ENCODE measurements around the gene CMTM4. TPM values are rescaled to one million over a fixed set of nuclear protein-coding genes. Genes with fewer than 3 reads are reported as not detected.

The CMTM4 gene
- total and polyA plus RNA-seq, 2 of the 4 experiments (the other 2 are of a cell fraction): 9.0 to 14.5 TPM

DNA sequence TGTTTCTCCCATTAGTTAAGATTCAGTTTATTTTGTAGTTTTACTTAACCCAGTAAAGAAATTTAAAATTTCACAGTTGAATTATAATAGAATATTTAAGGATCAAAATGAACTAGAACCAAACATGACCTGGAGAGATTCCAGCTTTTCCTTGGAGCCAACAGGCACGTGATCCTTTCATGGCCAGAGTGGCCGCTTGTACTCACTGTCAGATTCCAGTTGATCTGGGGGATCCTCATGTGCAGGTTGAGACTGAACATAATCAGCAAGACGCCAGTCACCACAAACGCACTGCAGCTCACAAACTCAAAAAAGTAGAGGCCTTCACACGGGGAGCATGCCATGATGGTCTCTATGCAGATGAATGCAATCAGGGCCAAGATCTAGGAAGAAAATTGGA, 60.3 kb downstream of the CMTM4 start (continued):
- TF ChIP-seq, protein P1, sequence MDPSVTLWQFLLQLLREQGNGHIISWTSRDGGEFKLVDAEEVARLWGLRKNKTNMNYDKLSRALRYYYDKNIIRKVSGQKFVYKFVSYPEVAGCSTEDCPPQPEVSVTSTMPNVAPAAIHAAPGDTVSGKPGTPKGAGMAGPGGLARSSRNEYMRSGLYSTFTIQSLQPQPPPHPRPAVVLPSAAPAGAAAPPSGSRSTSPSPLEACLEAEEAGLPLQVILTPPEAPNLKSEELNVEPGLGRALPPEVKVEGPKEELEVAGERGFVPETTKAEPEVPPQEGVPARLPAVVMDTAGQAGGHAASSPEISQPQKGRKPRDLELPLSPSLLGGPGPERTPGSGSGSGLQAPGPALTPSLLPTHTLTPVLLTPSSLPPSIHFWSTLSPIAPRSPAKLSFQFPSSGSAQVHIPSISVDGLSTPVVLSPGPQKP (IDR thresholded peaks at IDR 0.05; ENCODE audit: borderline replicate concordance, low read depth, low read length): no peak
- TF ChIP-seq MAFK (IDR thresholded peaks at IDR 0.05; ENCODE audit: low read depth, low read length): no peak

DNA sequence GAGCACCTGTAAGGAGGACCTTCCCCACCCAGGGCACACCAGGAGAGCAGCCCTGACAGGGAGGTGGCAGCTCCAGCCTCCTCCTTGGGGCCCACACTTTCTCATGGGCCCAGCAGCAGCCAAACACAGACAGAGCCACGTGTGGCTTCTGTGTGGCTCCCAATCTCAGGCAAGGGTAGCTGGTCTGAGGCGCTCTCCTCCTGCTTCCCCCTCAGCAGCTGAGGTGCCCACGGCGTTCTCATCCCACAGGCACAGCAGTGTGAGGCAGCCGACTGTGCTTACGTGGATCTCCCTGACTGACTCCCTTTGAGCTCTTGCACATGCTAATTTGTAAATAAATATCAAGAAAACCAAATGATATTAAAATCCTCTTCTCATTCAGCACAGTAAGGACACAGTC, 61.1 kb downstream of the CMTM4 start:
- no peak overlapping the region for H3K14ac ChIP-seq (replicated peaks; ENCODE audit: low read depth, low read length)
- H3K79me1 ChIP-seq (ENCODE audit: low read depth in 1 of 2, low read length in 2 of 2): no peaks in the 10 kb centered on the region
- no peak overlapping the region for H3K27ac ChIP-seq (ENCODE audit: insufficient read depth, low read length)
- H3K36me3 ChIP-seq (ENCODE audit: control insufficient read depth, insufficient read depth, low read length): no peaks in the 10 kb centered on the region
- H3K56ac ChIP-seq (ENCODE audit: extremely low read depth, insufficient read depth, low read length): no peak overlapping the region
- H4K91ac ChIP-seq (ENCODE audit: insufficient read depth, low read depth, low read length): no peak overlapping the region
- dilution Hi-C loops (cut with HindIII; ENCODE audit: low sequenced_read_pairs, unreplicated experiment) (no loop called here), intact Hi-C loops (cut with micrococcal nuclease) (no loop called here), in situ Hi-C loops (cut with MboI; ENCODE audit: low sequenced_read_pairs) (no loop called here)
- ChIA-PET CTCF (interaction anchor here (4.3 kb wide), 1 partner anchor 15 kb away, joined by 18 read pairs; no protein-coding TSS in a partner anchor), POLR2A (ENCODE audit: unreplicated experiment) (no interaction called here)
- no peak overlapping the region for H3K23ac ChIP-seq (ENCODE audit: low read depth, low read length)
- TF ChIP-seq POLR2A (IDR thresholded peaks at IDR 0.05; ENCODE audit: low read depth, low read length): no peak
- no peak for TF ChIP-seq MXI1 (IDR thresholded peaks at IDR 0.05; ENCODE audit: borderline replicate concordance, low read depth, low read length)
- no peak for TF ChIP-seq RCOR1 (IDR thresholded peaks at IDR 0.05; ENCODE audit: insufficient replicate concordance, low read length)
- TF ChIP-seq RAD21 (IDR thresholded peaks at IDR 0.05; ENCODE audit: low read length): no peak
- WGBS, 2 experiments (ENCODE audit: extremely low coverage in 2 of 2, insufficient read length in 1 of 2): no CpG with 5 or more reads among the region's 6 CpGs
- no peak overlapping the region for H2BK120ac ChIP-seq (ENCODE audit: low read depth, low read length)
- H3K9me1 ChIP-seq (ENCODE audit: insufficient read depth, low read length): peaks cover 6% of the 10 kb centered on the region; the same call in 1 of the 2 replicates
- no peak overlapping the region for H3K9ac ChIP-seq (ENCODE audit: low read depth, low read length)
- H4K8ac ChIP-seq (ENCODE audit: low read depth in 2 of 2, low read length in 2 of 2): no peak overlapping the region
- no peak overlapping the region for H2BK20ac ChIP-seq (ENCODE audit: low read depth, low read length)
- H2AK9ac ChIP-seq (replicated peaks; ENCODE audit: low read depth, low read length, poor library complexity): no peak overlapping the region
- no peaks in the 10 kb centered on the region for H4K20me1 ChIP-seq (ENCODE audit: insufficient read depth, low read length)
- H2BK5ac ChIP-seq (ENCODE audit: low read depth, low read length, poor library complexity, severe bottlenecking): no peak overlapping the region
- H3K4ac ChIP-seq (ENCODE audit: low read depth, low read length): no peak overlapping the region
- H3K27me3 ChIP-seq (ENCODE audit: control insufficient read depth, insufficient read depth, low read length): no peaks in the 10 kb centered on the region
- no peak overlapping the region for H2AFZ ChIP-seq (replicated peaks; ENCODE audit: low read length, poor library complexity)
- no peak overlapping the region for H3K4me3 ChIP-seq (ENCODE audit: insufficient read depth, low read depth, low read length)
- H4K5ac ChIP-seq (ENCODE audit: low read depth, low read length): no peak overlapping the region
- no peak overlapping the region for H3K18ac ChIP-seq (ENCODE audit: low read depth, low read length)
- no peak overlapping the region for H3K4me2 ChIP-seq (ENCODE audit: low read depth, low read length)
- H2BK15ac ChIP-seq (ENCODE audit: low read depth, low read length): no peak overlapping the region
- no peak overlapping the region for H2AK5ac ChIP-seq (ENCODE audit: low read depth, low read length)
- no peak for ATAC-seq (ENCODE audit: low read depth)
- no peaks in the 10 kb centered on the region for H3K9me3 ChIP-seq (ENCODE audit: control insufficient read depth, insufficient read depth, low read length)
- peaks cover 8% of the 10 kb centered on the region; the same call in 1 of the 2 replicates for H3K4me1 ChIP-seq (ENCODE audit: control insufficient read depth, insufficient read depth, low read length)
- no TSS peak for BruUV-seq (replicated peaks)
- DNase-seq: no peak

Measured in IMR-90 (cell line).